Fibroblast of pulmonary artery (primary cell): ENCODE measurements around the gene MYT1.

ENCODE experiments used
- DNase-seq: peaks from one replicate; pipeline ENCODE4 v3.0.0-alpha.2; 2010; ENCODE audit warnings: low read depth
- H3K4me3 ChIP-seq: replicated peaks from 2 replicates; pipeline ENCODE4 v1.5.1; 2011; ENCODE audit warnings: low read depth, mild to moderate bottlenecking, control low read depth, low read length, moderate library complexity
- TF ChIP-seq, protein P1 (sequence below): IDR thresholded peaks from 2 replicates; pipeline ENCODE4 v1.5.1; 2011; ENCODE audit warnings: mild to moderate bottlenecking, control low read depth, low read length, inconsistent platforms; ENCODE audit errors: missing control alignments

The MYT1 gene

DNA sequence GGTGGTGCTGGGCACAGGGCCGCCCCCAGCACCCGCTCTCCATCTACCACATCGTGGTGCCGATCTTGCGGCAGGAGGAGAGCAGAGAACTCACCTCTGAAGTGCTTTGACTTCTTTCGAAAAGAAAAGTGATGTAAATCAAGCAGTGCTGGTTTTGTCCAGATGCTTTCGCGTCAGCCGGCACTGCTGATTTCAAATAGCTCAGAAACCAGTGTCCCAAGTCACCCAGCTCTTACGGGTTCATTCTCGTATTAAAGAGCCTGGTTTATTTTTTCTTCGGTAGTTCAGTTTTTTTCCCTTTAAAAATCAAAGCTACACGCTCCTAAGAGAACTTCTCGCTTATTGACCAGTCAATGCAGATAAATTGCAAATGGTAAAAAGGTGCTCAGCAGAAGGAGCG lies 32.1 kb downstream of the MYT1 start:
- TF ChIP-seq, protein P1, sequence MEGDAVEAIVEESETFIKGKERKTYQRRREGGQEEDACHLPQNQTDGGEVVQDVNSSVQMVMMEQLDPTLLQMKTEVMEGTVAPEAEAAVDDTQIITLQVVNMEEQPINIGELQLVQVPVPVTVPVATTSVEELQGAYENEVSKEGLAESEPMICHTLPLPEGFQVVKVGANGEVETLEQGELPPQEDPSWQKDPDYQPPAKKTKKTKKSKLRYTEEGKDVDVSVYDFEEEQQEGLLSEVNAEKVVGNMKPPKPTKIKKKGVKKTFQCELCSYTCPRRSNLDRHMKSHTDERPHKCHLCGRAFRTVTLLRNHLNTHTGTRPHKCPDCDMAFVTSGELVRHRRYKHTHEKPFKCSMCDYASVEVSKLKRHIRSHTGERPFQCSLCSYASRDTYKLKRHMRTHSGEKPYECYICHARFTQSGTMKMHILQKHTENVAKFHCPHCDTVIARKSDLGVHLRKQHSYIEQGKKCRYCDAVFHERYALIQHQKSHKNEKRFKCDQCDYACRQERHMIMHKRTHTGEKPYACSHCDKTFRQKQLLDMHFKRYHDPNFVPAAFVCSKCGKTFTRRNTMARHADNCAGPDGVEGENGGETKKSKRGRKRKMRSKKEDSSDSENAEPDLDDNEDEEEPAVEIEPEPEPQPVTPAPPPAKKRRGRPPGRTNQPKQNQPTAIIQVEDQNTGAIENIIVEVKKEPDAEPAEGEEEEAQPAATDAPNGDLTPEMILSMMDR, result no peak
- no peak overlapping the region for H3K4me3 ChIP-seq
- no peak for DNase-seq

DNA sequence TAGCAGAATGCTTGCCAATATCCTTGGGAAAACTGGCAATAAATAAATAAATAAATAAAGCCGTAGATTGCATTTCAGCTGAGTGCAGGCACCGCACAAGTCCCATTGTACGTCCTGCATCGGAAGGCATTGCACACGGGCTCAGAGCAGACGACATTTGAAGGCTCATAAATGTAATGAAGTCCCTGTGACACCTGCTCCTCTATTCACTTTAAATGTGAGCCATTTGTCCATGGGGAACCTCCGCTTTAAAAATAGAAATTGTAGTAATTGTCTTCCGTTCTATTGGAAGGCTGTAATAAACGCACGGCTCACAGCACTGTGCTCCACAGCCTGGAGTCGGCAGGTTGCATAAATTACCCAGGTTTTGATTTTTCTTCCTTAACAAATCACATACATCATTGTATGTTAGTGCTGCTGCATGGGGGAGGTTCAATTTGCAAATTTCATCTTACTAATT lies 32.6 kb downstream of the MYT1 start:
- TF ChIP-seq, protein P1, result no peak
- DNase-seq, result no peak
- H3K4me3 ChIP-seq, result no peak overlapping the region

DNA sequence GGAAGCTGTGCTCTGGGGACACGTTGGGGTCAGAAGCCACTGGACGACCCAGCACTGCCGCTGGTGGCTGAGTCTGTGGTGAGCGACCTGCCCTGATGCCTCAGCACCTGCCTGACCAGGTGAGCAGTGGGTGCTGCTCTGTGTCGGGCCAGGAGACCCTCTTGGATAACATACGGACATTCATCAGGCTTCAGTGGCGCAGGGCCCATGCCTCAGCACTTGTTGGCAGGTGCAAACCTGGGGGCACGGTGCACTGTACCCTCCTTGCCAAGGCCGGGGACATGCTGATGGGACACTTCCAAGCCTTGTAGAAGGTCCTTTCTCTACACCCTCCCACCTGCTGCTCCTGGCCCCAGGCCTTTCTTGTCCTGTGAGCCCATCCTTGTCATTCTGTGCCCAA lies 34.1 kb downstream of the MYT1 start:
- no peak for DNase-seq
- TF ChIP-seq, protein P1, result no peak
- H3K4me3 ChIP-seq, result no peak overlapping the region

DNA sequence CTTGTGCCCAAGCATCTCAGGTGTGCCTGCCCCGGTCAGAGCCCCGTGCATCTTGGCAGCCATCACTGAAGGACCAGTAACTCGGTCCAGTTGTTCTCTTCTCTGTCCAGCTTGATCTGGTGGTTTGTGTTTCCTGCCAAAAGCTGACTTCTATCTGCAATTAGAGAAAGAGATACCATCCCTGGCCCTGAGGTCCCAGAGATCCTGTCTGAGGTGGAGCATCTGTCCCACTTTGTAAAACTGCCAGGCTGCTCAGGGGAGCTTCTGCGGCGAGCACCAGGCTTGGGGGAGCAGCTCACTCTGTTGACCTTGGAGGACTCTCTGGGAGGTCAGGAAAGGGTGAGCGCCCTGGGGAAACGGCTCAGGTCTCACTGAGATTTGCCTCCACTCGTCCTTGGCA lies 35.1 kb downstream of the MYT1 start:
- TF ChIP-seq, protein P1, result no peak
- DNase-seq, result no peak
- no peak overlapping the region for H3K4me3 ChIP-seq

DNA sequence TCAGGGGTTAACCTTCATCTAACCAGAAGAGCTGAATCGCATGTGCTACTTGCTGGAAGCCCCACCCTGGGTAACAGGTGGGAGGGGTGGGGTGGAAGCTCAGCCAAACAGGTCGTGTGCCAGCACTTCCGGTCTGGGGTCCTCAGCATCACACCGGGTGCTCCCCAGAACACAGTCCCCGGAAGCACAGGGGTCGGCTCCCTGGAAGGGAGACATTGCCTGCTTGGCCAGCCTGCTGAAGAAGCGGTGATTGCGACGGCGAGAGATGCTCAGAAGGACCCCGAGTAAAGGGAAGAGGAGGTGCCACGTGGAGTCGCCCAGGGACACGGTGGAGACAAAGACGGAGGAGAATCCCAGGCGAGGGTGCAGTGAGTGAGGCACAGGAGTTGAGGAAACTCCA lies 36.5 kb downstream of the MYT1 start:
- no peak overlapping the region for H3K4me3 ChIP-seq
- TF ChIP-seq, protein P1, result no peak
- no peak for DNase-seq

DNA sequence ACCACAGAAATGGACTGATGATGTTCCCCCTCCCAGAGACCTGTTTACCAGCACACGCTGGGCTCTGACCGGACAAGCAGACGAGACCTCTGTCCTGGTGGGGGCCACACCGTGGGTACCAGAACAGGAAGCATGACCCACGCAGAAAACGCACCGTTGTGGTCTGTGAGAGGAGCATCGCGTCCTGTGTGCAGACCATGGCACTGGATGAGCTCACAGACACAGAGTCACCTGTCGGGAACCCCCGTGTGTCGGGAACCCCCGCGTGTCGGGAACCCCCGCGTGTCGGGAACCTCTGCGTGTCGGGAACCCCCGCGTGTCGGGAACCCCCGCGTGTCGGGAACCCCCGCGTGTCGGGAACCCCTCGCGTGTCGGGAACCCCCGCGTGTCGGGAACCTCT lies 37.4 kb downstream of the MYT1 start:
- H3K4me3 ChIP-seq, result no peak overlapping the region
- TF ChIP-seq, protein P1, result no peak
- DNase-seq, result no peak

DNA sequence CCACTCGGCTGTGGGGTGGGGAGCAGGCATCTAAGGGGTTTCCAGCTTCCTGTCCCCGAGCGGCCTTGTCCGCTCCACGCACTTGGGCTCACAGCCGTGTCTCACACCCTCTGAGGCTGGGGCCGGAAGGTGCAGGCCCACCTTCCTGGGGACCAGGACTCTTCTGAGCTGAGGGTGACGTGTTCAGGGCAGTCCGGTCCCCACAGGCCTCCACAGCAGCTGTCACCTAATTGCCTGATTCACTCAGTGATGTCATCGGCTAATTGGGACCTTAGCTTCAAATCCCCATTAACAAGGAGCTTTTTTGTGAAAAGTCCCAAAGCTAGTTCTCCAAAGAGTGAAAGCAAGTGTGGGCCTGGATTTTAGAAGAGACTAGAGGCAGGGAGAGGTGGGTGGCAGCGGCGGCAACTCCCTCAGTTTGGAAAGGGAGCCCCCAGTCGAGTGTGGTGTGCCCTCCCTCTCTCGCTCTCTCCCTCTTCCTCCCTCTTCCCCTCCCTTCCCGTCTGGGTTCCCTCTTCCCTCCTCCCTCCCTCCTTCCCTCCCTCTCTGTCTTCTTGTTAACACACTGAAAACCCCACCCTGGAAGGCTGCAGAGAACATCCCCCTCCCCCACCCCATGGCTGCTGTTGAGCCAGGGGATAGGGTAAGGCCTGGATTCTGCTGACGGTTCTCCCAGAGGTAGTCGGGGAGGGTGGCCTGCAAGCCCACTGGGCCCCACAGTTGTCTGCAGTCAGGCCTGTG lies 39.0 kb downstream of the MYT1 start:
- no peak for DNase-seq
- H3K4me3 ChIP-seq, result no peak overlapping the region
- TF ChIP-seq, protein P1, result no peak
